GM12878 (cell line): ENCODE measurements around the gene MT4. TPM values are rescaled to one million over a fixed set of nuclear protein-coding genes. Genes with fewer than 3 reads are reported as not detected.

Source experiments
- ATAC-seq: fragments of 200-7000 bp; cut with Tn5 transposase; 3 replicates; pipeline ENCODE4 v1.9.1; 2020; ENCODE audit warnings: mild to moderate bottlenecking, moderate library complexity
- BruUV-seq: library from RNA; stranded (reverse); fragments of 400-500 nt; replicated peaks from 2 replicates; lab custom pipeline; 2021; lab: Mats Ljungman, UMichigan
- CTCF ChIA-PET: fragments of 300-600 bp; sonication (Branson Sonifier 250); formaldehyde crosslinking; extraction: SDS; loops from one replicate; lab custom pipeline; 2021; ENCODE audit warnings: inconsistent platforms; lab: Yijun Ruan, JAX
- POLR2A ChIA-PET: fragments of 350-600 bp; formaldehyde crosslinking; extraction: SDS; loops from one replicate; lab custom pipeline; 2021; ENCODE audit warnings: inconsistent platforms; lab: Charles Lee
- RAD21 ChIA-PET: fragments of 300-600 bp; sonication (Branson Sonifier 250); formaldehyde crosslinking; loops from one replicate; lab custom pipeline; 2023; ENCODE audit warnings: antibody characterized with exemption; ENCODE audit not compliant: unreplicated experiment; lab: Charles Lee
- SMC1A ChIA-PET: fragments of 300-600 bp; sonication (Branson Sonifier 250); formaldehyde crosslinking; loops from one replicate; lab custom pipeline; 2023; ENCODE audit not compliant: unreplicated experiment, uncharacterized antibody; lab: Charles Lee
- DNase-seq: peaks from one replicate; pipeline ENCODE4 v3.0.0-alpha.2; 2011; ENCODE audit warnings: low read depth, low spot score
- FAIRE-seq: peaks from 3 replicates; lab custom pipeline; 2011; peaks lifted over from hg19 to GRCh38; lab: Jason Lieb, UNC
- H2AFZ ChIP-seq: 2 replicates; pipeline ENCODE4 v1.6.0; 2011; ENCODE audit warnings: low read depth, low read length, control low read depth; ENCODE audit not compliant: control insufficient read depth
- H3K27ac ChIP-seq: 2 replicates; pipeline ENCODE4 v1.5.1; 2011; ENCODE audit warnings: control low read depth; ENCODE audit not compliant: control insufficient read depth, insufficient read depth
- H3K27me3 ChIP-seq, 2 experiments: replicated peaks in 1 of 2; 2 replicates each; pipeline versions ENCODE4 v1.6.0 to v1.6.1; 2011; ENCODE audit warnings: low read length in 1 of 2; ENCODE audit not compliant: control insufficient read depth in 2 of 2, insufficient read depth in 2 of 2
- H3K36me3 ChIP-seq, 2 experiments: 2 replicates each; pipeline ENCODE4 v1.5.1; 2011; ENCODE audit warnings: low read length in 1 of 2; ENCODE audit not compliant: control insufficient read depth in 2 of 2, insufficient read depth in 2 of 2
- H3K4me1 ChIP-seq: 2 replicates; pipeline ENCODE4 v1.6.1; 2011; ENCODE audit warnings: mild to moderate bottlenecking, low read length, moderate library complexity, mixed read lengths; ENCODE audit not compliant: control insufficient read depth, insufficient read depth
- H3K4me2 ChIP-seq: 2 replicates; pipeline ENCODE4 v1.6.0; 2011; ENCODE audit warnings: control low read depth; ENCODE audit not compliant: control insufficient read depth, insufficient read depth
- H3K4me3 ChIP-seq: fragments of 200-600 bp; sonication (generic); 2 replicates; pipeline ENCODE4 v1.5.1; 2016
- H3K79me2 ChIP-seq: 2 replicates; pipeline ENCODE4 v1.6.0; 2011; ENCODE audit warnings: low read length; ENCODE audit not compliant: control insufficient read depth, insufficient read depth
- H3K9ac ChIP-seq: 2 replicates; pipeline ENCODE4 v1.8.0; 2011; ENCODE audit warnings: low read length, control low read depth, mixed read lengths; ENCODE audit not compliant: control insufficient read depth, insufficient read depth
- H3K9me3 ChIP-seq: replicated peaks from 3 replicates; pipeline ENCODE4 v1.5.1; 2011; ENCODE audit warnings: mild to moderate bottlenecking, low read length; ENCODE audit not compliant: control insufficient read depth, insufficient read depth
- H4K20me1 ChIP-seq: 2 replicates; pipeline ENCODE4 v1.6.0; 2011; ENCODE audit not compliant: control insufficient read depth, insufficient read depth
- BCL11A ChIP-seq: IDR thresholded peaks from 2 replicates; pipeline ENCODE4 v1.6.1; 2011; ENCODE audit warnings: low read depth, low read length
- ETV6 ChIP-seq, 2 experiments: fragments of 450-650 bp in 1 of 2; IDR thresholded peaks in 1 of 2; conservative IDR thresholded peaks in 1 of 2; 2 replicates each; pipeline ENCODE4 v1.6.1; 2014; ENCODE audit warnings: antibody characterized with exemption in 1 of 2, borderline replicate concordance in 1 of 2, low read depth in 1 of 2, mild to moderate bottlenecking in 1 of 2, moderate library complexity in 1 of 2
- EZH2 ChIP-seq: IDR thresholded peaks from 2 replicates; pipeline ENCODE4 v1.6.1; 2012; ENCODE audit warnings: low read depth, mild to moderate bottlenecking, control low read depth, inconsistent platforms, low read length, borderline replicate concordance; ENCODE audit not compliant: control insufficient read depth
- FOXM1 ChIP-seq: IDR thresholded peaks from 2 replicates; pipeline ENCODE4 v1.6.1; 2012; ENCODE audit warnings: low read depth, mild to moderate bottlenecking, inconsistent platforms, low read length, moderate library complexity
- KAT2A ChIP-seq: conservative IDR thresholded peaks from 2 replicates; pipeline ENCODE4 v1.6.1; 2011; ENCODE audit warnings: low read depth, low read length; ENCODE audit not compliant: control insufficient read depth
- LARP7 ChIP-seq: fragments of 450-650 bp; IDR thresholded peaks from 2 replicates; pipeline ENCODE4 v1.6.1; 2017; ENCODE audit warnings: mild to moderate bottlenecking
- MYC ChIP-seq: IDR thresholded peaks from 2 replicates; pipeline ENCODE4 v1.6.1; 2011; ENCODE audit warnings: mild to moderate bottlenecking, low read length, moderate library complexity, inconsistent platforms; ENCODE audit not compliant: insufficient read depth, insufficient replicate concordance, insufficient read length, severe bottlenecking
- NFYB ChIP-seq: IDR thresholded peaks from 2 replicates; pipeline ENCODE4 v1.6.1; 2011; ENCODE audit warnings: low read depth, mild to moderate bottlenecking, low read length, improper control_type of control experiment, moderate library complexity; ENCODE audit not compliant: insufficient read depth
- NR2C2 ChIP-seq: IDR thresholded peaks from 2 replicates; pipeline ENCODE4 v1.6.1; 2011; ENCODE audit warnings: borderline replicate concordance, low read depth; ENCODE audit not compliant: control insufficient read depth, insufficient read length
- POLR2AphosphoS2 ChIP-seq: IDR thresholded peaks from 2 replicates; pipeline ENCODE4 v1.6.1; 2011; ENCODE audit warnings: low read depth, mild to moderate bottlenecking, low read length, improper control_type of control experiment, moderate library complexity
- RELA ChIP-seq: fragments of 450-650 bp; IDR thresholded peaks from 2 replicates; pipeline ENCODE4 v1.8.0; 2014; ENCODE audit warnings: borderline replicate concordance; ENCODE audit not compliant: partially characterized antibody
- SMAD1 ChIP-seq: fragments of 450-650 bp; IDR thresholded peaks from 2 replicates; pipeline ENCODE4 v1.6.1; 2018; ENCODE audit warnings: mild to moderate bottlenecking, low read depth; ENCODE audit not compliant: partially characterized antibody
- SMARCA5 ChIP-seq: fragments of 450-650 bp; IDR thresholded peaks from 2 replicates; pipeline ENCODE4 v1.6.1; 2017; ENCODE audit warnings: mild to moderate bottlenecking
- STAT1 ChIP-seq: fragments of 450-650 bp; conservative IDR thresholded peaks from 2 replicates; pipeline ENCODE4 v1.6.1; 2014; ENCODE audit warnings: antibody characterized with exemption, mild to moderate bottlenecking
- TBL1XR1 ChIP-seq: IDR thresholded peaks from 2 replicates; pipeline ENCODE4 v1.6.1; 2012; ENCODE audit warnings: low read depth, low read length, improper control_type of control experiment
- ZSCAN29 ChIP-seq: fragments of 450-650 bp; IDR thresholded peaks from 2 replicates; pipeline ENCODE4 v1.6.1; 2017; ENCODE audit warnings: mild to moderate bottlenecking, moderate library complexity
- WGBS: methylation state at CpG from one replicate; pipeline ENCODE4 v1.1.6; 2016; ENCODE audit warnings: low lambda C conversion rate; ENCODE audit not compliant: insufficient replicate concordance, insufficient coverage; ENCODE audit errors: missing lambda C conversion rate; 5-methylcytosine and 5-hydroxymethylcytosine counted together
- in situ Hi-C: fragments of 300-500 bp; cut with MboI; formaldehyde crosslinking; loops from 9 replicates; pipeline ENCODE4 v1.14.3; 2018; ENCODE audit warnings: mixed read lengths
- intact Hi-C: fragments of 100-400 bp; cut with micrococcal nuclease; formaldehyde crosslinking; loops from one replicate; pipeline ENCODE4 v1.14.2; 2022; ENCODE audit not compliant: unreplicated experiment
- polyA plus RNA-seq, 11 experiments: library from polyadenylated mRNA; depleted of rRNA in 4 of 11; unstranded in 6 of 11; stranded (reverse) in 5 of 11; fragments of >200 nt; fragmentation: Nextera tagmentation in 4 of 11; fragmentation: Illumina TruSeq in 1 of 11; extraction: Ambion mirVana in 4 of 11; extraction: Trizol in 1 of 11; gene quantifications; 1 replicate in 1 of 11; 2 replicates in 10 of 11; pipeline versions ENCODE4 v1.2.1 to v1.2.3, GENCODE V29; 2011 to 2016; ENCODE audit warnings: inconsistent platforms in 2 of 11, missing spikeins in 2 of 11, low read depth in 1 of 11
- total RNA-seq, 4 experiments: library from RNA; depleted of rRNA in 3 of 4; stranded (reverse); fragments of >200 nt in 3 of 4; fragmentation: Illumina TruSeq in 1 of 4; extraction: Trizol in 1 of 4; gene quantifications; 2 replicates each; pipeline versions ENCODE4 v1.2.1 to v1.2.3, GENCODE V29; 2013 to 2021
- TF ChIP-seq, protein P1 (sequence below): fragments of 450-650 bp; IDR thresholded peaks from 2 replicates; pipeline ENCODE4 v1.6.1; 2016; ENCODE audit warnings: mild to moderate bottlenecking

The MT4 gene
- total and polyA plus RNA-seq, 10 of the 15 experiments (the other 5 are each of a cell fraction or from before 2014, with no cell fraction given) = not detected

DNA sequence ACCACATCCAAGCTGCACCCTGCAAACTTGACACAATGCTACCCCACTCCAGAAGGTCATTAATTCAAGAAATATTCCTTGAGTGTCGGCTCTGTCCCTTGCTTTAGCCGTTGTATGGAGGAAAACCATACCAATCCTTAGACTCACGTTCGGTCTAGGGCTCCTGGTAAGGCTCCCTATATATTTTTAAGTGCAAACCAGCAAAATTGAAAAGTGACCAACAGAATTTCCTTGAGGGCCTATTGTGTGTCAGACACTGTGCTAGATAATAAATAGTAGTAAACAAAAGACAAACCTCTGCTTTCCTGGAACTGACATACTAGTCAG is 44.7 kb upstream of the MT4 start:
- intact Hi-C loops = no loop called here
- POLR2A ChIA-PET = no interaction called here
- no peak; the same call in 2 of the 3 replicates for ATAC-seq

DNA sequence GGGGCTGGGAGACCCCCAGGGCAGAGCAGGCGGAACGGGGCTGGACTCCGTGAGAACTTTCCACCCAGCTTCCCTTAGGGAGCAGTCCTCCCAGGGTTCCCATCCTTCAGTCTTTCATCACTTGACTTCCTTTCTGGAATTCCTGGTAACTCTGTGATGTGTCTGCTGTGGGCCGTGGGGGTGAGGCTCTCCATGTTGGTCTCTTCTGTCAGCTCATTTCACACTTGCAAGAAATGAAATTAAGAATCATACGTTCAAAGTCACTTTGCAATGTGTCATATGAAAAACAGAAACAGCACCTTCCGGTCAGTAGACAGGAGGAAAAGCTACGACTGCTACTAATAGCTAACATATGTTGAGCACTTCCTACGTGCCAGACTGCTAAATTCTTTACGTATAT is 39.6 kb upstream of the MT4 start:
- in situ Hi-C loops (no loop called here), intact Hi-C loops (no loop called here)
- H3K27ac ChIP-seq = no peak overlapping the region
- H3K4me2 ChIP-seq = no peak overlapping the region
- DNase-seq (no peak), FAIRE-seq (no peak), ATAC-seq (no peak)
- BruUV-seq = no TSS peak
- no peak overlapping the region for H3K9ac ChIP-seq
- H3K27me3 ChIP-seq = no peaks in the 10 kb centered on the region; a peak in 1 of 4 replicates
- H3K36me3 ChIP-seq = no peaks in the 10 kb centered on the region
- ChIA-PET CTCF (interaction anchor here (0.6 to 0.7 kb wide), 2 partner anchors 59 to 76 kb away, joined by 3 read pairs; no protein-coding TSS in a partner anchor), POLR2A (no interaction called here), SMC1A (no interaction called here), RAD21 (no interaction called here)
- no peak overlapping the region for H3K4me3 ChIP-seq
- H4K20me1 ChIP-seq = no peaks in the 10 kb centered on the region
- no peaks in the 10 kb centered on the region for H3K79me2 ChIP-seq
- WGBS = 53% methylated on average over 9 of the region's 9 CpGs
- no peaks in the 10 kb centered on the region for H3K4me1 ChIP-seq
- no peaks in the 10 kb centered on the region; the same call in 2 of the 3 replicates for H3K9me3 ChIP-seq
- H2AFZ ChIP-seq = no peak overlapping the region
- TF ChIP-seq FOXM1 (no peak), NR2C2 (no peak), TBL1XR1 (no peak), ETV6 (conservative IDR thresholded peaks at IDR 0.05 in 1 of 2, IDR thresholded peaks at IDR 0.05 in 1 of 2; ENCODE audit: borderline replicate concordance in 1 of 2, low read depth in 1 of 2) (no peak), STAT1 (no peak), SMAD1 (no peak), MYC (no peak), ZSCAN29 (no peak)

More for the DNA sequence above, 44.7 kb upstream of the MT4 start:
- H3K9me3 ChIP-seq = no peaks in the 10 kb centered on the region; the same call in 2 of the 3 replicates
- peak overlapping the region; percentile 97 for H2AFZ ChIP-seq
- H3K4me2 ChIP-seq = peak overlapping the region; percentile 52
- WGBS = 33% methylated on average over 4 of the region's 4 CpGs
- peak overlapping the region; percentile 11; the same call in 1 of the 2 replicates for H3K9ac ChIP-seq
- H3K27ac ChIP-seq = no peak overlapping the region
- H3K4me3 ChIP-seq = peak overlapping the region; percentile 85; the same call in 1 of the 2 replicates
- ChIA-PET RAD21 (no interaction called here), CTCF (no interaction called here), SMC1A (no interaction called here)
- no peak for DNase-seq
- no peaks in the 10 kb centered on the region; the same call in 1 of the 2 replicates for H3K4me1 ChIP-seq
- H4K20me1 ChIP-seq = no peaks in the 10 kb centered on the region
- H3K27me3 ChIP-seq = no peaks in the 10 kb centered on the region
- in situ Hi-C loops = no loop called here
- H3K36me3 ChIP-seq = no peaks in the 10 kb centered on the region
- H3K79me2 ChIP-seq = no peaks in the 10 kb centered on the region
- peak; percentile 23 for FAIRE-seq
- no TSS peak for BruUV-seq
- TF ChIP-seq NFYB (no peak), SMARCA5 (no peak), LARP7 (no peak), RELA (no peak), MYC (no peak), BCL11A (no peak), KAT2A (no peak), EZH2 (no peak), POLR2AphosphoS2 (no peak)
- TF ChIP-seq, protein P1, sequence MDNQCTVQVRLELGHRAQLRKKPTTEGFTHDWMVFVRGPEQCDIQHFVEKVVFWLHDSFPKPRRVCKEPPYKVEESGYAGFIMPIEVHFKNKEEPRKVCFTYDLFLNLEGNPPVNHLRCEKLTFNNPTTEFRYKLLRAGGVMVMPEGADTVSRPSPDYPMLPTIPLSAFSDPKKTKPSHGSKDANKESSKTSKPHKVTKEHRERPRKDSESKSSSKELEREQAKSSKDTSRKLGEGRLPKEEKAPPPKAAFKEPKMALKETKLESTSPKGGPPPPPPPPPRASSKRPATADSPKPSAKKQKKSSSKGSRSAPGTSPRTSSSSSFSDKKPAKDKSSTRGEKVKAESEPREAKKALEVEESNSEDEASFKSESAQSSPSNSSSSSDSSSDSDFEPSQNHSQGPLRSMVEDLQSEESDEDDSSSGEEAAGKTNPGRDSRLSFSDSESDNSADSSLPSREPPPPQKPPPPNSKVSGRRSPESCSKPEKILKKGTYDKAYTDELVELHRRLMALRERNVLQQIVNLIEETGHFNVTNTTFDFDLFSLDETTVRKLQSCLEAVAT = no peak
